Osteocyte (in vitro differentiated cells): Measurements from ENCODE around the gene IFIT3. TPM values are rescaled to one million over a fixed set of nuclear protein-coding genes. Genes with fewer than 3 reads are reported as not detected.

Source experiments
- DNase-seq: peaks from one replicate; pipeline ENCODE4 v3.0.0; 2021; ENCODE audit warnings: mixed read lengths; ENCODE audit not compliant: unreplicated experiment; ENCODE audit errors: extremely low spot score
- H3K27ac Mint-ChIP-seq: one replicate; pipeline ENCODE4 v1.8.0; 2021; ENCODE audit warnings: mild to moderate bottlenecking, mixed read lengths; ENCODE audit not compliant: unreplicated experiment
- H3K27me3 Mint-ChIP-seq: one replicate; pipeline ENCODE4 v1.8.0; 2021; ENCODE audit warnings: mixed read lengths; ENCODE audit not compliant: unreplicated experiment
- H3K36me3 Mint-ChIP-seq: one replicate; pipeline ENCODE4 v1.8.0; 2021; ENCODE audit warnings: mixed read lengths; ENCODE audit not compliant: unreplicated experiment
- H3K4me1 Mint-ChIP-seq: one replicate; pipeline ENCODE4 v1.8.0; 2021; ENCODE audit warnings: mixed read lengths; ENCODE audit not compliant: unreplicated experiment
- H3K4me3 Mint-ChIP-seq: one replicate; pipeline ENCODE4 v1.8.0; 2021; ENCODE audit warnings: mild to moderate bottlenecking, moderate library complexity, mixed read lengths; ENCODE audit not compliant: unreplicated experiment
- H3K9me3 Mint-ChIP-seq: one replicate; pipeline ENCODE4 v1.8.0; 2021; ENCODE audit warnings: mixed read lengths; ENCODE audit not compliant: unreplicated experiment
- total RNA-seq: library from RNA; stranded (reverse); gene quantifications from 2 replicates; pipeline ENCODE4 v1.2.1, GENCODE V29; 2021
- TF ChIP-seq, protein P1 (sequence below): fragments of 200-600 bp; sonication (generic); IDR thresholded peaks from 2 replicates; pipeline ENCODE4 v1.5.0; 2021; ENCODE audit warnings: antibody characterized with exemption, mild to moderate bottlenecking, moderate library complexity

Gene IFIT3
- total RNA-seq, 1 donor from 2014 or later: 19.9 TPM

GRCh38 chr10:89294721-89295239 is 33.0 kb upstream of the IFIT3 start:
- DNase-seq: no peak
- Mint-ChIP-seq H3K4me3 (no peak overlapping the region), H3K27ac (peak overlapping the region; percentile 56), H3K9me3 (peaks cover 6% of the 10 kb centered on the region), H3K4me1 (peaks cover 21% of the 10 kb centered on the region), H3K27me3 (no peaks in the 10 kb centered on the region), H3K36me3 (no peaks in the 10 kb centered on the region)
- TF ChIP-seq, protein P1, sequence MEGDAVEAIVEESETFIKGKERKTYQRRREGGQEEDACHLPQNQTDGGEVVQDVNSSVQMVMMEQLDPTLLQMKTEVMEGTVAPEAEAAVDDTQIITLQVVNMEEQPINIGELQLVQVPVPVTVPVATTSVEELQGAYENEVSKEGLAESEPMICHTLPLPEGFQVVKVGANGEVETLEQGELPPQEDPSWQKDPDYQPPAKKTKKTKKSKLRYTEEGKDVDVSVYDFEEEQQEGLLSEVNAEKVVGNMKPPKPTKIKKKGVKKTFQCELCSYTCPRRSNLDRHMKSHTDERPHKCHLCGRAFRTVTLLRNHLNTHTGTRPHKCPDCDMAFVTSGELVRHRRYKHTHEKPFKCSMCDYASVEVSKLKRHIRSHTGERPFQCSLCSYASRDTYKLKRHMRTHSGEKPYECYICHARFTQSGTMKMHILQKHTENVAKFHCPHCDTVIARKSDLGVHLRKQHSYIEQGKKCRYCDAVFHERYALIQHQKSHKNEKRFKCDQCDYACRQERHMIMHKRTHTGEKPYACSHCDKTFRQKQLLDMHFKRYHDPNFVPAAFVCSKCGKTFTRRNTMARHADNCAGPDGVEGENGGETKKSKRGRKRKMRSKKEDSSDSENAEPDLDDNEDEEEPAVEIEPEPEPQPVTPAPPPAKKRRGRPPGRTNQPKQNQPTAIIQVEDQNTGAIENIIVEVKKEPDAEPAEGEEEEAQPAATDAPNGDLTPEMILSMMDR: no peak

DNA sequence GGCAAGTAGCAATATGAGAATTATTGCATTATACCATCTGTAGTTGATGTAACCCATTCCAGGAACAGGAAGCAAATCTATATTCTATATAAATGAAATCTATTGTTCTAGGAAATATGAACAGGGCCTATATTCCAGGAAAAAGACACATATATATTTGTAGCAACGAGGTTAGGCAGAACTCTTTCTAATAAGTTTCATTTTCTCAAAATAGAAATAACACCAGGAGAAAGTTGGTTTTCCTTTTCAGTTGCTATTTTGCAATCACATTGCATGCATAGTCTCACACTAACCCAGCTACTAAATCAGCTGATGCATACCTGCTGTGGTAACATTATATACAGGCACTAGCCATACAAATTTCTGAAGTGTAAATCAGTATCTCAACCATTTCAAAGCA is 32.2 kb upstream of the IFIT3 start:
- peak overlapping the region; percentile 82 for H3K27ac Mint-ChIP-seq
- H3K36me3 Mint-ChIP-seq: no peaks in the 10 kb centered on the region
- H3K4me1 Mint-ChIP-seq: peaks cover 23% of the 10 kb centered on the region
- TF ChIP-seq, protein P1: no peak
- no peak for DNase-seq
- H3K4me3 Mint-ChIP-seq: no peak overlapping the region
- peaks cover 6% of the 10 kb centered on the region for H3K9me3 Mint-ChIP-seq
- no peaks in the 10 kb centered on the region for H3K27me3 Mint-ChIP-seq

DNA sequence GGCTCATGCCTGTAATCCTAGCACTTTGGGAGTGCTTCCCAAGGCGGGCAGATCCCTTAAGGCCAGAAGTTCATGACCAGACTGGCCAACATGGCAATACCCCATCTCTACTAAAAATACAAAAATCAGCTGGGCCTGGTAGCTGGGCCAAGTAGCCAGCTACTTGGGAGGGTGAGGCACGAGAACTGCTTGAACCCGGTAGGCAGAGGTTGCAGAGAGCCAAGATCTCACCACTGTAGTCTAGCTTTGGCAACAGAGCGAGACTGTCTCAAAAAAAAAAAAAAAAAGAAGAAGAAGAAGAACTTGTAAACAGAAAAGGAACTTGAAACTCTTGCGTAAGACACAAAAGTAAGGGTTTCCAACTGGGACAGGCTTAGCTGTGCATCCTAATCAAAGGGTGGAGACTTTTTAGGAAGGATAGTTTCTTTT is 31.6 kb upstream of the IFIT3 start:
- no peak overlapping the region for H3K4me3 Mint-ChIP-seq
- no peaks in the 10 kb centered on the region for H3K27me3 Mint-ChIP-seq
- H3K4me1 Mint-ChIP-seq: peaks cover 28% of the 10 kb centered on the region
- peak overlapping the region; percentile 82 for H3K27ac Mint-ChIP-seq
- no peak for DNase-seq
- peaks cover 6% of the 10 kb centered on the region for H3K9me3 Mint-ChIP-seq
- TF ChIP-seq, protein P1: no peak
- no peaks in the 10 kb centered on the region for H3K36me3 Mint-ChIP-seq

DNA sequence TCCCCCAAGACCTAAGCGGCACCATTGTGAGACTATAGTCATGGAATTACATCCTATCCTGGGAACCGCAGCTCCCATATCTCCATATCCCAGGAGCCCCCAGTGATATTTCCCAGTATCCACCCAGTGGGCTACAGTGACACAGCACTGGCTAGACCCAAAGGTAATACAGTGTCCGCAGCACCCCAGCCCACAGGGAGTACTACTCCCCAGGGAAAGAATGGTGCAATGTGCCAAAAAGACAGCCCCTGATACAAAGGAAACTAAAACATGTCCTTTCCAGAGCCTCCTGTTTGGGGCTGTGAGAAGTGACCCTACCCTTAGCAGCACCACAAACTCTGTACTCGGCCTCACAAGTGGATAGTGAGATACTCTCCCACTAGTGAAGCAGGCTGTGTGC is 30.4 kb upstream of the IFIT3 start:
- no peak for DNase-seq
- H3K36me3 Mint-ChIP-seq: no peaks in the 10 kb centered on the region
- no peaks in the 10 kb centered on the region for H3K27me3 Mint-ChIP-seq
- TF ChIP-seq, protein P1: no peak
- H3K4me3 Mint-ChIP-seq: no peak overlapping the region
- no peak overlapping the region for H3K27ac Mint-ChIP-seq
- peaks cover 6% of the 10 kb centered on the region for H3K9me3 Mint-ChIP-seq
- peaks cover 37% of the 10 kb centered on the region for H3K4me1 Mint-ChIP-seq

- TF ChIP-seq, protein P1: no peak
- H3K9me3 Mint-ChIP-seq: peaks cover 6% of the 10 kb centered on the region
- no peaks in the 10 kb centered on the region for H3K36me3 Mint-ChIP-seq
- peaks cover 42% of the 10 kb centered on the region for H3K4me1 Mint-ChIP-seq
- no peaks in the 10 kb centered on the region for H3K27me3 Mint-ChIP-seq
- H3K4me3 Mint-ChIP-seq: no peak overlapping the region
- no peak for DNase-seq
- no peak overlapping the region for H3K27ac Mint-ChIP-seq
These were observed 30.0 kb upstream of the IFIT3 start for GRCh38 chr10:89297791-89298190.
